Kidney (tissue), 14 donors: ENCODE measurements around the gene CLEC4A. TPM values are rescaled to one million over a fixed set of nuclear protein-coding genes. Genes with fewer than 3 reads are reported as not detected.
A peak's percentile ranks its signal among the peaks of the same experiment; 100 is the strongest.
"Not testable (repeated sequence)": the region's sequence is repeated elsewhere in the genome, so short reads cannot be mapped to it uniquely, and the experiment has no call there.

Experiments
- DNase-seq, 5 donors: peaks; one replicate each; pipeline ENCODE4 v3.0.0-alpha.2; 2013 to 2020
- FAIRE-seq: peaks from 2 replicates; lab custom pipeline; 2012; peaks lifted over from hg19 to GRCh38; lab: Jason Lieb, UNC
- H3K27ac ChIP-seq, 2 donors: one replicate each; pipeline ENCODE4 v1.7.0; 2013; ENCODE audit warnings: low read depth in 2 of 2, low read length in 2 of 2, inconsistent platforms in 1 of 2
- H3K27me3 ChIP-seq: one replicate; pipeline ENCODE4 v1.7.1; 2013; ENCODE audit warnings: low read length, inconsistent platforms; ENCODE audit not compliant: control insufficient read depth, insufficient read depth
- H3K36me3 ChIP-seq, 3 donors: one replicate each; pipeline versions ENCODE4 v1.7.0 to v1.7.1; 2013; ENCODE audit warnings: low read length in 3 of 3, control low read depth in 1 of 3, inconsistent platforms in 1 of 3; ENCODE audit not compliant: insufficient read depth in 3 of 3, control insufficient read depth in 2 of 3
- H3K4me1 ChIP-seq, 3 donors: one replicate each; pipeline versions ENCODE4 v1.7.0 to v1.7.1; 2013; ENCODE audit warnings: low read length in 3 of 3, inconsistent platforms in 1 of 3, low read depth in 1 of 3; ENCODE audit not compliant: control insufficient read depth in 2 of 3, insufficient read depth in 2 of 3
- H3K4me3 ChIP-seq, 3 donors: one replicate each; pipeline versions ENCODE4 v1.7.0 to v1.8.1; 2013; ENCODE audit warnings: low read length in 3 of 3, control low read depth in 1 of 3, inconsistent platforms in 1 of 3
- H3K9ac ChIP-seq, 3 donors: one replicate each; pipeline versions ENCODE4 v1.7.0 to v1.7.1; 2013; ENCODE audit warnings: low read length in 3 of 3, control low read depth in 1 of 3, inconsistent platforms in 1 of 3
- H3K9me3 ChIP-seq, 3 donors: one replicate each; pipeline versions ENCODE4 v1.7.0 to v1.7.1; 2013; ENCODE audit warnings: low read length in 3 of 3, control low read depth in 1 of 3, inconsistent platforms in 1 of 3; ENCODE audit not compliant: control insufficient read depth in 2 of 3, insufficient read depth in 1 of 3
- CTCF ChIP-seq: IDR thresholded peaks from 3 replicates; pipeline ENCODE4 v1.5.1; 2012; ENCODE audit warnings: mild to moderate bottlenecking, moderate library complexity, borderline replicate concordance; ENCODE audit not compliant: insufficient read depth; ENCODE audit errors: extremely low read depth
- intact Hi-C: fragments of 100-400 bp; cut with DNase I; formaldehyde crosslinking; loops from one replicate; pipeline ENCODE4 v1.11.1; 2022
- polyA plus RNA-seq: library from polyadenylated mRNA; stranded (reverse); fragments of 350-450 nt; fragmentation: Illumina TruSeq; extraction: RNeasy Lipid Tissue Mini Kit (QIAGEN cat#74804); gene quantifications from one replicate; pipeline ENCODE4 v1.2.3, GENCODE V29; 2014; ENCODE audit warnings: low read depth, low replicate concordance; ENCODE audit not compliant: insufficient read depth
- total RNA-seq: library from RNA; stranded (reverse); fragmentation: NEBNext Ultra II Directional; extraction: Animal tissue kit (Norgen Biotek cat#: 25700); gene quantifications from one replicate; pipeline ENCODE4 v1.2.1, GENCODE V29; 2021
- donor health status: control.
- donor health status: control.
- donor health status: control.
- donor health status: control.
- donor health status: control.
- donor health status: DM: yes; HTN: yes; CAD: no.
- donor health status: Normal renal cell carcinoma (clear cell type).

The CLEC4A gene
- total and polyA plus RNA-seq, 2 donors from 2014 or later: 2.4 to 3.7 TPM

- Histone ChIP-seq H3K9ac (no peak overlapping the region), H3K27ac (peak overlapping the region in 1 of 2 donors; percentile 8), H3K27me3 (no peaks in the 10 kb centered on the region), H3K36me3 (no peaks in the 10 kb centered on the region), H3K4me3 (no peak overlapping the region), H3K9me3 (no peaks in the 10 kb centered on the region), H3K4me1 (no peaks in the 10 kb centered on the region)
- intact Hi-C loops: no loop called here
- no peak for TF ChIP-seq CTCF
- DNase-seq (peak in 1 of 5 donors; percentile 7), FAIRE-seq (no peak)
Observed at GRCh38 chr12:8156416-8156815, 33.0 kb downstream of the CLEC4A start.

GRCh38 chr12:8156845-8157244 is 33.4 kb downstream of the CLEC4A start, which contains the start of gene ZNF705A:
ZNF705A (plus strand) TSS chr12:8157015; CDS start chr12:8172626, 15,611 bp downstream.
- no peaks in the 10 kb centered on the region for H3K27me3 ChIP-seq
- no peaks in the 10 kb centered on the region for H3K4me1 ChIP-seq
- no peak within 1 kb of the TSS for H3K4me3 ChIP-seq
- H3K9ac ChIP-seq: no peak within 1 kb of the TSS
- H3K9me3 ChIP-seq: no peaks in the 10 kb centered on the region
- TF ChIP-seq CTCF: no peak
- peak in 2 of 5 donors; percentile 9 to 27 for DNase-seq
- intact Hi-C loops: no loop called here
- no peaks in the 10 kb centered on the region for H3K36me3 ChIP-seq
- peak within 1 kb of the TSS in 1 of 2 donors; percentile 32 for H3K27ac ChIP-seq
- no peak for FAIRE-seq

GRCh38 chr12:8157484-8158198 is 34.2 kb downstream of the CLEC4A start:
- H3K36me3 ChIP-seq: no peaks in the 10 kb centered on the region
- DNase-seq: peak in 2 of 5 donors; percentile 38 to 50
- H3K9ac ChIP-seq: no peak overlapping the region
- no peak for FAIRE-seq
- no peak for TF ChIP-seq CTCF
- no peak overlapping the region for H3K4me3 ChIP-seq
- no peaks in the 10 kb centered on the region for H3K4me1 ChIP-seq
- no peaks in the 10 kb centered on the region for H3K27me3 ChIP-seq
- peak overlapping the region in 1 of 2 donors; percentile 32 for H3K27ac ChIP-seq
- intact Hi-C loops: no loop called here
- H3K9me3 ChIP-seq: no peaks in the 10 kb centered on the region

- FAIRE-seq, H3K4me3 ChIP-seq, H3K27me3 ChIP-seq, H3K4me1 ChIP-seq, H3K27ac ChIP-seq, H3K9ac ChIP-seq, DNase-seq, H3K9me3 ChIP-seq, intact Hi-C loops, H3K36me3 ChIP-seq: not testable (repeated sequence)
Observed at GRCh38 chr12:8172911-8173310, 49.5 kb downstream of the CLEC4A start.
